H1 (cell line): ENCODE results near the gene LHX5. TPM values are rescaled to one million over a fixed set of nuclear protein-coding genes. Genes with fewer than 3 reads are reported as not detected.

Experiments
- CTCF ChIA-PET: fragments of 300-600 bp; sonication (Branson Sonifier 250); formaldehyde crosslinking; loops from one replicate; lab custom pipeline; 2021; ENCODE audit not compliant: partially characterized antibody; lab: Charles Lee
- POLR2A ChIA-PET: fragments of 300-600 bp; sonication (Branson Sonifier 250); formaldehyde crosslinking; loops from one replicate; lab custom pipeline; 2021; ENCODE audit warnings: inconsistent platforms; ENCODE audit not compliant: partially characterized antibody; lab: Charles Lee
- DNase-seq, 2 experiments: peaks; one replicate each; pipeline versions ENCODE4 v3.0.0 to v3.0.0-alpha.2; 2010 to 2022; ENCODE audit warnings: low spot score in 2 of 2, low read depth in 1 of 2, mixed read lengths in 1 of 2
- FAIRE-seq: peaks from 2 replicates; lab custom pipeline; 2011; peaks lifted over from hg19 to GRCh38; lab: Jason Lieb, UNC
- H2AFZ ChIP-seq: 2 replicates; pipeline ENCODE4 v1.8.1; 2012; ENCODE audit warnings: low read length, inconsistent platforms
- H2AK5ac ChIP-seq: 2 replicates; pipeline ENCODE4 v1.6.1; 2013; ENCODE audit warnings: low read depth, low read length
- H2BK120ac ChIP-seq: replicated peaks from 2 replicates; pipeline ENCODE3; 2013; ENCODE audit warnings: low read depth, low read length, inconsistent platforms
- H2BK12ac ChIP-seq: 2 replicates; pipeline ENCODE4 v1.6.1; 2013; ENCODE audit warnings: low read depth, low read length
- H2BK15ac ChIP-seq: 2 replicates; pipeline ENCODE4 v1.6.1; 2013; ENCODE audit warnings: low read length
- H2BK20ac ChIP-seq: 2 replicates; pipeline ENCODE4 v1.6.1; 2013; ENCODE audit warnings: low read length
- H2BK5ac ChIP-seq: 2 replicates; pipeline ENCODE4 v1.6.1; 2013; ENCODE audit warnings: low read depth, low read length
- H3K14ac ChIP-seq: 2 replicates; pipeline ENCODE4 v1.6.1; 2013; ENCODE audit warnings: inconsistent platforms; ENCODE audit not compliant: insufficient read length
- H3K18ac ChIP-seq: 2 replicates; pipeline ENCODE4 v1.6.1; 2013; ENCODE audit warnings: low read length; ENCODE audit errors: extremely low read depth
- H3K23ac ChIP-seq: 2 replicates; pipeline ENCODE4 v1.6.1; 2013; ENCODE audit warnings: inconsistent platforms; ENCODE audit not compliant: insufficient read length
- H3K23me2 ChIP-seq: 2 replicates; pipeline ENCODE4 v1.6.1; 2013; ENCODE audit warnings: low read depth, low read length
- H3K27ac ChIP-seq: 2 replicates; pipeline ENCODE4 v1.6.1; 2011; ENCODE audit warnings: low read depth, low read length, inconsistent platforms
- H3K27me3 ChIP-seq, 4 experiments: replicated peaks in 1 of 4; 1 replicate in 1 of 4; 2 replicates in 3 of 4; pipeline versions ENCODE4 v1.6.1 to v1.8.1; 2011 to 2013; ENCODE audit warnings: low read length in 3 of 4, mild to moderate bottlenecking in 3 of 4, inconsistent platforms in 2 of 4, mixed read lengths in 2 of 4, moderate library complexity in 1 of 4; ENCODE audit not compliant: control insufficient read depth in 3 of 4, insufficient read depth in 3 of 4; ENCODE audit errors: extremely low read depth in 1 of 4
- H3K36me3 ChIP-seq, 4 experiments: 2 replicates each; pipeline versions ENCODE4 v1.6.1 to v1.8.1; 2011 to 2013; ENCODE audit warnings: mild to moderate bottlenecking in 4 of 4, low read length in 3 of 4, moderate library complexity in 2 of 4, control low read depth in 1 of 4, inconsistent platforms in 1 of 4; ENCODE audit not compliant: insufficient read depth in 4 of 4, control insufficient read depth in 2 of 4
- H3K4ac ChIP-seq: replicated peaks from 2 replicates; pipeline ENCODE3; 2013; ENCODE audit warnings: low read length, low read depth, mixed read lengths, inconsistent platforms; ENCODE audit not compliant: insufficient read length
- H3K4me1 ChIP-seq, 4 experiments: replicated peaks in 1 of 4; 1 replicate in 1 of 4; 2 replicates in 3 of 4; pipeline versions ENCODE4 v1.6.1 to v1.8.1; 2011 to 2013; ENCODE audit warnings: low read length in 3 of 4, inconsistent platforms in 2 of 4, mixed read lengths in 1 of 4; ENCODE audit not compliant: insufficient read depth in 4 of 4, control insufficient read depth in 3 of 4
- H3K4me2 ChIP-seq, 2 experiments: 2 replicates each; pipeline versions ENCODE4 v1.6.1 to v1.8.1; 2011 to 2013; ENCODE audit warnings: low read depth in 2 of 2, low read length in 2 of 2, control low read depth in 1 of 2, inconsistent platforms in 1 of 2, mild to moderate bottlenecking in 1 of 2; ENCODE audit not compliant: insufficient read depth in 1 of 2
- H3K4me3 ChIP-seq, 4 experiments: fragments of 200-600, 300-600 bp in 1 of 4; sonication (generic), shearing (Covaris generic), sonication (Bioruptor Twin) in 1 of 4; 2 replicates each; pipeline versions ENCODE4 v1.5.1 to v1.8.1; 2011 to 2016; ENCODE audit warnings: low read length in 4 of 4, low read depth in 3 of 4, control low read depth in 2 of 4, inconsistent platforms in 2 of 4, mild to moderate bottlenecking in 2 of 4, mixed read lengths in 1 of 4, moderate library complexity in 1 of 4; ENCODE audit not compliant: insufficient read depth in 2 of 4; ENCODE audit errors: extremely low read depth in 1 of 4
- H3K56ac ChIP-seq: replicated peaks from 2 replicates; pipeline ENCODE3; 2013; ENCODE audit warnings: low read depth, mild to moderate bottlenecking, mixed read lengths, low read length, inconsistent platforms; ENCODE audit not compliant: insufficient read length
- H3K79me1 ChIP-seq: 2 replicates; pipeline ENCODE4 v1.6.1; 2013; ENCODE audit warnings: low read depth, low read length, control low read depth
- H3K79me2 ChIP-seq, 2 experiments: 2 replicates each; pipeline versions ENCODE4 v1.6.1 to v1.8.1; 2012 to 2013; ENCODE audit warnings: low read length in 2 of 2, mild to moderate bottlenecking in 2 of 2, inconsistent platforms in 1 of 2; ENCODE audit not compliant: insufficient read depth in 2 of 2, control insufficient read depth in 1 of 2
- H3K9ac ChIP-seq, 4 experiments: replicated peaks in 1 of 4; 1 replicate in 1 of 4; 2 replicates in 3 of 4; pipeline versions ENCODE4 v1.6.1 to v1.8.1; 2011 to 2013; ENCODE audit warnings: low read depth in 3 of 4, low read length in 3 of 4, control low read depth in 2 of 4, mild to moderate bottlenecking in 2 of 4, moderate library complexity in 2 of 4, inconsistent platforms in 1 of 4; ENCODE audit errors: extremely low read depth in 1 of 4
- H3K9me3 ChIP-seq, 2 experiments: 2 replicates each; pipeline versions ENCODE4 v1.6.1 to v1.8.1; 2012 to 2013; ENCODE audit warnings: mild to moderate bottlenecking in 2 of 2, moderate library complexity in 2 of 2, control low read depth in 1 of 2, inconsistent platforms in 1 of 2, low read depth in 1 of 2, low read length in 1 of 2, mixed read lengths in 1 of 2; ENCODE audit not compliant: insufficient read depth in 2 of 2
- H4K20me1 ChIP-seq, 2 experiments: replicated peaks in 1 of 2; 2 replicates each; pipeline versions ENCODE3 to v1.8.1; 2011 to 2013; ENCODE audit warnings: inconsistent platforms in 2 of 2, low read length in 2 of 2, mild to moderate bottlenecking in 1 of 2; ENCODE audit not compliant: insufficient read depth in 2 of 2, control insufficient read depth in 1 of 2
- H4K5ac ChIP-seq: 2 replicates; pipeline ENCODE4 v1.6.1; 2013; ENCODE audit warnings: low read length, low read depth, mixed read lengths, inconsistent platforms; ENCODE audit not compliant: insufficient read length
- H4K8ac ChIP-seq: 2 replicates; pipeline ENCODE4 v1.8.0; 2013; ENCODE audit warnings: mild to moderate bottlenecking, moderate library complexity, low read length, inconsistent platforms; ENCODE audit not compliant: insufficient read depth; ENCODE audit errors: extremely low read depth
- H4K91ac ChIP-seq: replicated peaks from 2 replicates; pipeline ENCODE3; 2013; ENCODE audit warnings: low read length, mixed read lengths, inconsistent platforms; ENCODE audit not compliant: insufficient read length
- CHD1 ChIP-seq: IDR thresholded peaks from 2 replicates; pipeline ENCODE4 v1.6.1; 2012; ENCODE audit warnings: low read depth, low read length, improper control_type of control experiment
- CHD2 ChIP-seq: IDR thresholded peaks from 2 replicates; pipeline ENCODE4 v1.6.1; 2012; ENCODE audit warnings: low read length, improper control_type of control experiment
- CREB1 ChIP-seq: IDR thresholded peaks from 2 replicates; pipeline ENCODE4 v1.6.1; 2012; ENCODE audit warnings: inconsistent platforms
- SP2 ChIP-seq: IDR thresholded peaks from 2 replicates; pipeline ENCODE4 v1.6.1; 2012; ENCODE audit warnings: mild to moderate bottlenecking, low read length, inconsistent platforms
- SP4 ChIP-seq: IDR thresholded peaks from 2 replicates; pipeline ENCODE4 v1.6.1; 2012; ENCODE audit warnings: low read length, inconsistent platforms
- WGBS, 2 experiments: shearing (Covaris generic) in 1 of 2; methylation state at CpG; one replicate each; pipeline versions ENCODE4 v1.1.6 to v1.1.7; 2013 to 2015; ENCODE audit warnings: low lambda C conversion rate in 2 of 2, mixed read lengths in 2 of 2, inconsistent platforms in 1 of 2, low coverage in 1 of 2, missing lambda C conversion rate in 1 of 2; ENCODE audit not compliant: insufficient replicate concordance in 2 of 2, insufficient coverage in 1 of 2, insufficient read length in 1 of 2; ENCODE audit errors: extremely low coverage in 1 of 2, missing lambda C conversion rate in 1 of 2; 5-methylcytosine and 5-hydroxymethylcytosine counted together
- polyA plus RNA-seq, 7 experiments: library from polyadenylated mRNA; depleted of rRNA in 3 of 7; stranded (reverse) in 5 of 7; unstranded in 2 of 7; fragments of >200 nt in 5 of 7; fragments of 200-250 nt in 2 of 7; gene quantifications; 1 replicate in 5 of 7; 2 replicates in 1 of 7; 4 replicates in 1 of 7; pipeline versions ENCODE4 v1.2.1 to v1.2.3, GENCODE V29; 2011 to 2013; ENCODE audit warnings: missing spikeins in 2 of 7, mixed read lengths in 2 of 7
- total RNA-seq: library from RNA; stranded (reverse); fragmentation: NEBNext Ultra II Directional; extraction: Animal tissue kit (Norgen Biotek cat#: 25700); gene quantifications from 2 replicates; pipeline ENCODE4 v1.2.1, GENCODE V29; 2021
- TF ChIP-seq, protein P1 (sequence below): IDR thresholded peaks from 2 replicates; pipeline ENCODE4 v1.6.1; 2011; ENCODE audit warnings: low read depth, mild to moderate bottlenecking, low read length; ENCODE audit not compliant: insufficient read depth

The LHX5 gene
- total and polyA plus RNA-seq, 2 of the 8 experiments (the other 6 are each of a cell fraction or from before 2014, with no cell fraction given), result 0.47 to 1.1 TPM

- DNase-seq (no peak), FAIRE-seq (no peak)
- H3K4ac ChIP-seq, result no peak overlapping the region
- H3K56ac ChIP-seq, result no peak overlapping the region
- no peak overlapping the region for H2AK5ac ChIP-seq
- H3K9ac ChIP-seq, result no peak overlapping the region
- H2BK5ac ChIP-seq, result no peak overlapping the region
- no peak overlapping the region for H2BK120ac ChIP-seq
- H3K36me3 ChIP-seq, result no peaks in the 10 kb centered on the region
- no peak overlapping the region for H2BK15ac ChIP-seq
- CTCF ChIA-PET, result interaction anchor here (0.6 kb wide), 1 partner anchor 24 kb away, joined by 3 read pairs; no protein-coding TSS in a partner anchor
- TF ChIP-seq CREB1, result no peak
- TF ChIP-seq CHD2, result no peak
- TF ChIP-seq, protein P1, sequence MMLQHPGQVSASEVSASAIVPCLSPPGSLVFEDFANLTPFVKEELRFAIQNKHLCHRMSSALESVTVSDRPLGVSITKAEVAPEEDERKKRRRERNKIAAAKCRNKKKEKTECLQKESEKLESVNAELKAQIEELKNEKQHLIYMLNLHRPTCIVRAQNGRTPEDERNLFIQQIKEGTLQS, result no peak
- no peak for TF ChIP-seq CHD1
- no peak for TF ChIP-seq SP2
- no peak for TF ChIP-seq SP4
- H3K4me2 ChIP-seq, result no peak overlapping the region
- H3K27me3 ChIP-seq, result no peaks in the 10 kb centered on the region
- H3K14ac ChIP-seq, result no peak overlapping the region
- no peak overlapping the region for H4K91ac ChIP-seq
- H2BK12ac ChIP-seq, result no peak overlapping the region
- H3K23me2 ChIP-seq, result no peaks in the 10 kb centered on the region
- no peak overlapping the region for H2AFZ ChIP-seq
- no peak overlapping the region for H3K23ac ChIP-seq
- WGBS, 2 experiments, result 86% methylated on average over 1 of the region's 1 CpG; no CpG with 5 or more reads in 1 of the 2 experiments
- H4K8ac ChIP-seq, result no peak overlapping the region
- no peaks in the 10 kb centered on the region for H3K79me1 ChIP-seq
- no peaks in the 10 kb centered on the region for H3K4me1 ChIP-seq
- no peak overlapping the region for H4K5ac ChIP-seq
- no peaks in the 10 kb centered on the region for H3K79me2 ChIP-seq
- H3K9me3 ChIP-seq, result no peaks in the 10 kb centered on the region
- POLR2A ChIA-PET, result no interaction called here
- H4K20me1 ChIP-seq, result no peaks in the 10 kb centered on the region
- no peak overlapping the region for H2BK20ac ChIP-seq
- H3K27ac ChIP-seq, result no peak overlapping the region
- H3K18ac ChIP-seq, result no peak overlapping the region
- no peak overlapping the region for H3K4me3 ChIP-seq
Measured at GRCh38 chr12:113449839-113450238, 21.8 kb downstream of the LHX5 start.
